ENCODE data around the gene ZNF283.

ZNF283 gene

DNA sequence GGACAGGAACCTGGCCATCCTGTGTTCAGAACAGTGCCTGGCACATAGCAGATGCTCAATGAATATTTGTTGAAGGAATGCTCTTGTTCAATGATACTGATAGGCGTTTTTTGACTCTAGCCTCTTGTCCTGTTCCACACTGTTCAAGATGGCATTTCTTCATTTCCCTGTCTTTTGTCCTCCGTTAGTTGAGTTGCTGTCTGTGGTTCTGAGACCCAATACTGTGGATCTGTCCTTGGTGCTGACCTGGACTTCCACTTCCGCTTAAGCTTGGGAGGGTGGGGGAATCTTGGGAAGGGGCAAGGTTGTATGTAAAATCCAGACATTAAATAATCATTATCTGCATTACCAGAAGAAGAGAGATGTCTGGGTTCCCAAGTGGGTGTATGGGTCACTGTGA is 38.1 kb upstream of the ZNF283 start:
- no peak for DNase-seq (ENCODE audit: insufficient read length, low spot score)
- TF ChIP-seq, protein P1, sequence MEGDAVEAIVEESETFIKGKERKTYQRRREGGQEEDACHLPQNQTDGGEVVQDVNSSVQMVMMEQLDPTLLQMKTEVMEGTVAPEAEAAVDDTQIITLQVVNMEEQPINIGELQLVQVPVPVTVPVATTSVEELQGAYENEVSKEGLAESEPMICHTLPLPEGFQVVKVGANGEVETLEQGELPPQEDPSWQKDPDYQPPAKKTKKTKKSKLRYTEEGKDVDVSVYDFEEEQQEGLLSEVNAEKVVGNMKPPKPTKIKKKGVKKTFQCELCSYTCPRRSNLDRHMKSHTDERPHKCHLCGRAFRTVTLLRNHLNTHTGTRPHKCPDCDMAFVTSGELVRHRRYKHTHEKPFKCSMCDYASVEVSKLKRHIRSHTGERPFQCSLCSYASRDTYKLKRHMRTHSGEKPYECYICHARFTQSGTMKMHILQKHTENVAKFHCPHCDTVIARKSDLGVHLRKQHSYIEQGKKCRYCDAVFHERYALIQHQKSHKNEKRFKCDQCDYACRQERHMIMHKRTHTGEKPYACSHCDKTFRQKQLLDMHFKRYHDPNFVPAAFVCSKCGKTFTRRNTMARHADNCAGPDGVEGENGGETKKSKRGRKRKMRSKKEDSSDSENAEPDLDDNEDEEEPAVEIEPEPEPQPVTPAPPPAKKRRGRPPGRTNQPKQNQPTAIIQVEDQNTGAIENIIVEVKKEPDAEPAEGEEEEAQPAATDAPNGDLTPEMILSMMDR (IDR thresholded peaks at IDR 0.05; ENCODE audit: insufficient read depth, missing control alignments), result no peak
- FAIRE-seq, result no peak

DNA sequence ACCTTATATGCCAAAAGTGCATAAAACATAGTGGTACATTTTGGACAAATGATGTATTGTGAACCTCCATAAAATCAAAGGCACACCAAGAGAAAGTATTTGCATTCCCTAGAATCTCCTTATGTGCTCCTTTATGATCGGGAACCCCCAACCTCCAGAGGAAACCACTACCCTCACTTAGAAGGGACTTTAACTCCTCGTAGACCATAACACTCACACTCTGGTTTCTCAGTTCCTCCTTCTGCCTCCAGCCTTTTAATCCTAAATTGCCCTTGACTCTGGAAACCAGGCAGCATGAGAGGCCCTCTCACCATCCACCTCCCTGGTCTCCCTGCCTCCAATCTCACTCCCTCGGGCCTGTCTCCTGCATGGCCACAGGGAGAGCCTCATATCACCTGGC is 36.5 kb upstream of the ZNF283 start:
- TF ChIP-seq, protein P1 (IDR thresholded peaks at IDR 0.05; ENCODE audit: insufficient read depth, missing control alignments), result no peak
- no peak for DNase-seq (ENCODE audit: insufficient read length, low spot score)
- no peak for FAIRE-seq

DNA sequence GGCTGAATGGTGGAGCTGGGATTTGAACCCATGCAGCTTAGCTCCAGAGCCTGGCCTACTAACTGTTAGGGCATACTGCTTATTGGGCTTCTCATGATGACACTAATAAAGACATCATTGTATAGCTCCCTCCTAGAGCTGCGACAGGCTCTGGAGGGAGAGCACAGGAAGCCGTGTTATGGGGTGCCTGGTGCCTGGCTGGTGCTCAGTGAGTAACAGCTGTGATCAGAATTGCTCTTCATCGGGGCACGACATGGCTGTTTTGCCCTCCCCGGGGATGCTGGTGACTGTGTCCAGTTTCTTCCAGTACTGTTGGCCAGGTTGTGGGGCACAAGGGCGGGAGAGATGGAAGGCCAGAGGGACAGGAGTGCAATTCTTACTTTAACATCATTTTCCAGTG is 30.0 kb upstream of the ZNF283 start:
- no peak for DNase-seq (ENCODE audit: insufficient read length, low spot score)
- FAIRE-seq, result no peak
- TF ChIP-seq, protein P1 (IDR thresholded peaks at IDR 0.05; ENCODE audit: insufficient read depth, missing control alignments), result no peak

DNA sequence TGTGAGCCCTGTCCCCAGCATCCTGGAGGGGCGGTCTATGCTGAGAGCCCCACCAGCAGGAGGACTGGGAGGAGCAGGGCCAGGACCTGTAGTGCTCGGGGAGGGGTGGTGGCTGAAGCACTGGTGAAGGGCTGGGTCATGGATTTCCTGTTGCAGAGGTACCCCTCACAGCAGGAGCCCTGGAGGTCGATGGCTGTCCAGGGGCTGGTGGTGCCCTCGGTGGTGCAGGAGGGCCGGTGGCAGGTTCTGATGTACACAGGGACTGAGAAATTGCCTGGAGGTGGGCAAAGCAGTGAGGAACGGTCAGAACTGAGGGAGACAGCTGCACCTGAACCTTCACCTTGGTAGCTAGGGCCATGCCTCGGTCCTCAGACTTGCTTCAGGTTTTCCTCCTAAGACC is 29.6 kb upstream of the ZNF283 start:
- DNase-seq (ENCODE audit: insufficient read length, low spot score) (no peak), FAIRE-seq (no peak)
- TF ChIP-seq, protein P1 (IDR thresholded peaks at IDR 0.05; ENCODE audit: insufficient read depth, missing control alignments), result no peak

DNA sequence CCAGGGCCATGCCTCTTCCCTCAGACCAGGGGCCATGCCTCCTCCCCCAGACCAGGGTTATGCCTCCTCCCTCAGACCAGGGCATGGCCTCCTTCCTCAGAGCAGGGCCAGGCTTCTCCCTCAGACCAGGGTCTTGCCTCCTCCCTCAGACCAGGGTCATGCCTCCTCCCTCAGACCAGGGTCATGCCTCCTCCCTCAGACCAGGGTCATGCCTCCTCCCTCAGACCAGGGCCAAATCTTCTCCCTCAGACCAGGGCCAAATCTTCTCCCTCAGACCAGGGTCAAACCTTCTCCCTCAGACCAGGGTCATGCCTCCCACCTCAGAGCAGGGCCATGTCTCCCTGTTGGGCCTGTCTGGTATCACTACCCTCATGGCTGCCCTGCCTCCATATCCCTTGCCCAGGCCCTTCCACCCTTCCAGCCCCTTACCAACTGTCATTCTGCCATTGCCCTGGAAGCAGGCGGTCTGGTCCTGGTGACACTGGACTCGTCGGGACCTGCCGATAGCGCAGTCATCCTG is 29.0 kb upstream of the ZNF283 start:
- TF ChIP-seq, protein P1 (IDR thresholded peaks at IDR 0.05; ENCODE audit: insufficient read depth, missing control alignments), result no peak
- FAIRE-seq (no peak), DNase-seq (ENCODE audit: insufficient read length, low spot score) (no peak)

DNA sequence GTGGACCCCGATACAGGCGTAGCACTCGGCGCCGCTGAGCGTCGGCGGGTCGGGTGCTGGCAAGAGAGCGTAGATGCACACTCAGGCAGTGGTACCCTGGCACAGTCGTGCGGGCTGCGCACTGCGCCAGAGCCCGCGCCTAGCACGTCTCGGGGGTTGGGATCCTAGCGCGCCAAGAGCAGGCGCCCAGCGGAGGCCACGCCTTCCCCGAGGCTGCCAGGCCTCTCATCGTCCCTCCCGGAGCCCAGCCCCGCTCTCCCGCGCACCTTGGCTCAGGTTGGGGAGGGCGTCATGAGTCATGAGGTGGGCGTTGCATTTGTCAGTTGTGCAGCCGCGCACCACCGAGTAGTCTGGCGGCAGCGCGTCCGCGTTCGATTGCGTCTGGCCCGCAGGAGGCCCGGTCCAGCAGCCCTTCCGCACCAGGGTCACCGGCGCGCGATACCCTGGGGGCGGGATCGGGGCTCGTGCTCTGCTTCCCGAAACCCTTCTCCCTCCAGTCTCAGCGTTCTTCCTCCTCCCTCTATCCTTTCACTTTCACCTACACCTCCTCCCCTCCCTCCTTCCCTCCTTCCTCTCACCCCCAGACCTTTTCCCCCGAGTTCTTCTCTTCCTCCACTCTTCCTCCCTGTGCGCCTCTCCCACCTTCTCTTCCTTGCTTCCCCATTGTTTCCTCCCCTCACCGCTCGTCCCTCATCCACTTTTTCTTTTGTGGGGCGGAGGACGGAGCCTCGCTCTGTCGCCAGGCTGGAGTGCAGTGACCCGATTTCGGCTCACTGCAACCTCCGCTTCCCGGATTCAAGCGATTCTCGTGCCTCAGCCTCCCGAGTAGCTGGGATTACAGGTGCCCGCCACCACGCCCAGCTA is 28.3 kb upstream of the ZNF283 start:
- DNase-seq (ENCODE audit: insufficient read length, low spot score), result no peak
- TF ChIP-seq, protein P1 (IDR thresholded peaks at IDR 0.05; ENCODE audit: insufficient read depth, missing control alignments), result no peak
- FAIRE-seq, result no peak

DNA sequence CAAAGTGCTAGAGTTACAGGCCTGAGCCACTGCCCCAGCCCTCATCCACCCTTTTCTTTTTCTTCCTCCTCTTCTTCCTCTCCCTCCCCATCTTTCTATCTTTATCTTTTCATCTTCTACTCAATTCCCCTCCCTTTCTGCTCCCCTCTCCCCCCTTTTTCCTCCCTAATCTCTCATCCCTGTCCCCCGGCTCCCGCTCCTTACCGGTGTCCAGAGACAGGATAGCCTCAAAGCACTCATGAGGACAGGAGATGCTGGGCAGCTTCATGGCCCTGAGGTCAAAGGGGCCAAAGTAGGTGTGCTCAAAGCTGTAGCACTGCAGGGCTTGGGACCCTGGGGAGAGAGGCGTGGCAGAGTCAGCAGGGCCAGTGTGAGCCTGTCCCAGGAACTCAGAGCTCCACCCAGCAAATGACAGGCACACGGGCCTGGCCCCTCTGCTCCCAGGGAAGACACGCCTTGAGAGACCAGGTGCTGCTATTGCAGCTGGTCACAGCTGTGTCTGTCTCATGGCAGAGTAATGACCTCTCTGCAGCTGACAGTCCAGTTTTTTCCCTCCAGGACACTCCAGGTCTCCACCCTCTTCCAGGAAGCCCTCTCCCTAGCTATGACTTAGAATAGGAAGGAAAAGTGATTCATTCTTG is 27.5 kb upstream of the ZNF283 start:
- DNase-seq (ENCODE audit: insufficient read length, low spot score) (no peak), FAIRE-seq (no peak)
- TF ChIP-seq, protein P1 (IDR thresholded peaks at IDR 0.05; ENCODE audit: insufficient read depth, missing control alignments), result no peak
